Nucleus accumbens (tissue), 56 donors: ENCODE measurements around the gene PHB1.
A peak's percentile ranks its signal among the peaks of the same experiment; 100 is the strongest.

ENCODE experiments used
- DNase-seq, 56 donors: peaks; one replicate each; lab custom pipeline; 2025; lab: John Stamatoyannopoulos, UW

Gene PHB1

GRCh38 chr17:49407086-49407485 is 7.6 kb downstream of the PHB1 start:
- no peak for DNase-seq

- DNase-seq = no peak
Measured at GRCh38 chr17:49406421-49407061, 8.1 kb downstream of the PHB1 start.

- DNase-seq = no peak
Measured at GRCh38 chr17:49404906-49405305, 9.8 kb downstream of the PHB1 start.

GRCh38 chr17:49404361-49404760 is 10.3 kb downstream of the PHB1 start:
- DNase-seq = no peak

GRCh38 chr17:49403514-49404289 is 11.0 kb downstream of the PHB1 start:
- peak in 2 of 56 donors; percentile 36 to 50 for DNase-seq

GRCh38 chr17:49402706-49403105 is 12.0 kb downstream of the PHB1 start:
- DNase-seq = no peak

GRCh38 chr17:49401971-49402611 is 12.6 kb downstream of the PHB1 start:
- DNase-seq = peak in 41 of 56 donors; percentile 12 to 75 (median 43)

GRCh38 chr17:49399995-49400394 is 14.7 kb downstream of the PHB1 start:
- DNase-seq = no peak

GRCh38 chr17:49397586-49397985 is 17.1 kb downstream of the PHB1 start:
- no peak for DNase-seq

- no peak for DNase-seq
Measured at GRCh38 chr17:49393491-49394255, 21.0 kb downstream of the PHB1 start.

GRCh38 chr17:49390548-49391324 is 23.9 kb downstream of the PHB1 start:
- DNase-seq = peak in 37 of 56 donors; percentile 4 to 75 (median 36)

- DNase-seq = peak in 1 of 56 donors; percentile 30
Measured at GRCh38 chr17:49389514-49390347, 25.0 kb downstream of the PHB1 start.

GRCh38 chr17:49388692-49389513 is 25.8 kb downstream of the PHB1 start:
- no peak for DNase-seq

GRCh38 chr17:49388290-49388640 is 26.4 kb downstream of the PHB1 start:
- DNase-seq = peak in 3 of 56 donors; percentile 6 to 11 (median 10)

GRCh38 chr17:49387498-49388289 is 27.0 kb downstream of the PHB1 start:
- no peak for DNase-seq

- DNase-seq = no peak
Measured at GRCh38 chr17:49386373-49386772, 28.3 kb downstream of the PHB1 start.

GRCh38 chr17:49384951-49385350 is 29.7 kb downstream of the PHB1 start:
- DNase-seq = no peak
